Daoy (cell line): Measurements from ENCODE around the gene ATG16L2. TPM values are rescaled to one million over a fixed set of nuclear protein-coding genes. Genes with fewer than 3 reads are reported as not detected.
"Not testable (repeated sequence)": the region's sequence is repeated elsewhere in the genome, so short reads cannot be mapped to it uniquely, and the experiment has no call there.

ENCODE experiments used
- DNase-seq: peaks from one replicate; pipeline ENCODE4 v3.0.0-alpha.2; 2015; ENCODE audit warnings: low read depth
- total RNA-seq: library from RNA; depleted of rRNA; stranded (reverse); fragments of >200 nt; shearing (Covaris generic); gene quantifications from 2 replicates; pipeline ENCODE4 v1.2.3, GENCODE V29; 2014

Gene ATG16L2
- total RNA-seq, 1 experiment from 2014 or later = 2.3 TPM

DNA sequence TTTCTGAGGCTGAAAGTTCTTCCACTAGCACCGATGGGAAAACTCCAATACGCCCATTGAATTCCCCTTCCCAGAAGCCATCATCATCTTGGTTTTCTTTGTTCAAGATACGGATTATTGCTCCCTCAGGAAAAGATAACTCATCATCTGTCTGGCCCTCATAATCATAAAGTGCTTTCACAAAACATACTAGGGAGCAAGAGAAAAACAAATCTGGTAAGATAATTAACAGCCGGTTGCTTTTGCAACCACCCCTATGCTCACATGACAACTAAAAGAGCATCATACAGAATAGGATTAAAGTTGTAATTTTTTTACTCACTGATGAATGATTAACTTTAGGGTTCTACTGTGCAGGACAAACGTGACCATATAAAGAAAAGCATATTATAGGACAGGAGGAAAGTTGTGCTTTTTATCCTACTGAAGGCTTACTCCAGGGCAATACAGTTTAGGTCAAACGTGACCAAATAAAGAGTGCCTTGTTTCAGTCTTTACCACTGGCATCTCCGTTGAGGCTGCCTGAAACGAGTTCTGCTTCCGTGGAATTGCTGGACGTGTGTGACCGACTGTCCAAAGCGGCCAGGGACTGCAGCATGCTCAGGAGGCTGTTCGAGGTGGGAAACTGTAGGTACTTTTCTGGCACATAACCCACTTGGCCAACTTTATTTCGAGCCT lies 28.6 kb downstream of the ATG16L2 start:
- DNase-seq = no peak

DNA sequence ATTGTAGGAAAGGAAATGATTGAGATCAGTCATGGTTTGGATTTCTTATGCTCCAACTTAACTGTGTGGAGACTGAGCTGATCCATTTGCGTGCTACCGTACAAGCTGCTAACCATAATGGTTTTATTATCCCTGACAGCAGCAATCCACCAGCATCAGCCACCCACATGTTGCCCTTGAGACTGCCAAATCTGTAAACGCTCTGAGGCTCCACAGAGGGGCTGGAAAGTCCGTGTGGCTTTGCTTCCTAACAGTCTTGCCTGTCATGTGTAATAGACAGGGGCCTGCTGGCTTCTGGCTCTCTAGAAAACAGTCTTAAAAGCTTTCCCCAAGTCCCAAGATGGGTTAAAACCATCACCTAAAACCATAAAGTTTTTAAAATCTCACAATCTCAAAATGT lies 30.1 kb downstream of the ATG16L2 start:
- no peak for DNase-seq

DNA sequence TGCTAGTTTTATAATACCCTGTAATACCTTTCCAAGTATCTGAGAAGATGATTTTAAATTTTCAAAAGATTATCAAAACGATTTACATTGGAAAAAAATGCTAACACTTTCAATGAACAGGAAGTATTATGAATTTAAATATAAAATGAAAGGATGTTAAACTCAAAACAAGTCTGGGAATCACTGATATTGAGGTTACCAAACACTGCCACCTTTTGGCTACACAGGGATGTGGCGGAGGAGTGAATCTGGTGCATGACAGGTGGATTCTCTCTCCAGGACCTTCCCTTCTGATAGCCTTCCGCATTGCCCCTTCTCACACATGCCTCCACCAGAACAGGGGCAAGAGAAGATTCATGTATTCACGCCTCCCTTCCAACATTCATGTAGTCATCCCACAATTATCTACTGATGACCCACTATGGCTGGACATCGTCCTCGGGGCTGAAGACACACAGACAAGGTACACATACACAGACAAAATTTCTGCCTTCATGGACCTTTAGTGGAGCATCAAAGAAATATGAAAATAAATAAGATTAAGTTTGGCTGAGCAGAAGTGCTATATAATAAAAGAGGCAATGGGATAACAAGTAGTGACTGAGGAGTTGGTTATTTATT lies 34.7 kb downstream of the ATG16L2 start:
- DNase-seq = no peak

DNA sequence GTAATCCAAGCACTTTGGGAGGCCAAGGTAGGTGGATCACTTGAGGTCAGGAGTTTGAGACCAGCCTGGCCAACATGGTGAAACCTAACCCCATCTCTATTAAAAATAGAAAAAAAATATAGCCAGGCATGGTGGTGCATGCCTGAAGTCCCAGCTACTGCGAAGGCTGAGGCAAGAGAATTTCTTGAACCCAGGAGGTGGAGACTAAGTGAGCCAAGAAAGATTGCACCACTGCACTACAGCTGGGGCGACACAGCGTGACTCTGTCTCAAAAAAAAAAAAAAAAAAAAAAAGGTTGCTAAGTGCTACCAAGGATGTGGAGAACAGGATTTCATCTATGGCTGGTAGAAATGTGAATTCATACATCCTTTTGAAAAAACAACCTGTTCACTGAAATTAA lies 36.6 kb downstream of the ATG16L2 start:
- no peak for DNase-seq

DNA sequence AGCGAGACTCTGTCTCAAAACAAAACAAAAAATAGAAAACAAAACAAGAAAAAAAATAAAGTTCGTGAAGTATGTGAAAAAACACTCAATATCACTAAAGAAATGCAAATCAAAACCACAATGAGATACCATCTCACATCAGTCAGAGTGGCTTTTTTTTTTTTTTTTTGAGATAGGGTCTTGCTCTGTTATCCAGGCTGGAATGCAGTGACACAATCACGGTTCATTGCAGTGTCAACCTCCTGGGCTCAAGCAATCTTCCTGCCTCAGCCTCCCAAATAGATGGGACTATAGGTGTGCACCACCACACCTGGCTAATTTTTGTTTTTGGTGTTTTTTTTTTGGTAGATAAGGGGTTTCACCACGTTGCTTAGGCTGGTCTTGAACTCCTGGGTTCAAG lies 37.5 kb downstream of the ATG16L2 start:
- DNase-seq = no peak

DNA sequence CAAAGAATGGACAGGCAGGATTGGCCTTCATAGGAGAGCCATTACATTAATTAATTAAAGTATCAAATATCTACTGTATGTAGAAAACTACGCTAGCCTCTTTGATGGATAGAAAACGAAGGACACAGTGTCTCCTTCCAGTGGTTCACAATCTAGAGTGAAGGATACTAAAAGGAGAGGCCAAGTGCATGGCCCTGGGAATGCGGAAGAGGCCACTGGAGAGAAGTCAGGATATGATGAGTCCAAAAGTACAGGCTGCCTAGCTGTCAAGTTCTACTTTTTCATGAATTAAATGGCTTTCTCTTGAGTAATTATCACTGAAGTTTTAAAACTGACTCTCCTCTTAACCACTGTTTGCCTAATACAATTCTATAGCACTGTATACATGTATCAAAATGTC lies 41.9 kb downstream of the ATG16L2 start:
- DNase-seq = no peak

DNA sequence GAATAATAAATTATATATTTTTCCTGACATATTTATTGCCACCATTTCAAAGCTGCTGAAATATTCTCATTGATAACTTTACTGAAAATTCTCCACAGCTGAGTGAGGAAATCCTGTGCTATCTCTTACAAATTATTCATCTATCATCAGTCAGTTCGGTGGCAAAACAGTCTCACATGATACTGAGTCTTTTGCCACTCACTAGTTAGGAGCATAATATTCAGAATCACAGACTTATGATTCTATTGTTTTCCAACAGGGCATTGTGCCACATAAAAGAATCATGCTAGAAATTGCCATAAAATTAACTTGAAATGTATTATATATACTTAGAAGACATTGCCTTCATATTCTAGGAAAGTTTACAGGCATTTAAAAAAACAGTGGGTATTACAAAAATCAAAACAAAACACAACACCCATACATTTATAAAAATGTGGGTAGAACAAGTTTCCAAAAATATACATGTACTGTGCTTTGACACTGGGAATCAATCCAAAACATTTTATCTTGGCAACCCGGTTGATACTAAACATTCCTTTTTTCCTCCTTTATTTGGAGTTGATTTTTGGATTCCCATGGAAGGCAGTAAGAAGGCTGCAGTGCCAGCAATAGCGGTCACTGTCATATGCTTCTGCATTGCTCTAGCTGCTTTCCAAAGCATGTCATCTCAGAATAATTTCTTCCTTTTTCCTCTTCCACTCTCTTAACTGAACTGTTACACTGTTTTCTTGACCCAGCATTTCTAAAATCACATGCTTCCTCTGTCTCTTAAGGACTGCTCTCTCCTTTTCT lies 42.5 kb downstream of the ATG16L2 start:
- DNase-seq = no peak

DNA sequence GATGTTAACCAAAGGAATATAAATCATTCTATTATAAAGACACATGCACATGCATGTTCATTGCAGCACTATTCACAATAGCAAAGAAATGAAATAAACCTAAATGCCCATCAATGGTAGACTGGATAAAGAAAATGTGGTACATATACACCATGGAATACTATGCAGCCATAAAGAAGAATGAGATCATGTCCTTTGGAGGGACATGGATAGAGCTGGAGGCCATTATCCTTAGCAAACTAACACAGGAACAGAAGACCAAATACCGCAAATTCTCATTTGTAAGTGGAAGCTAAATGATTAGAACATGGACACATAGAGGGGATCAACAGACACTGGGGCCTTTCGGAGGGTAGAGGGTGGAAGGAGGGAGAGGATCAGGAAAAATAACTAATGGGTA lies 44.1 kb downstream of the ATG16L2 start:
- not testable (repeated sequence) for DNase-seq

DNA sequence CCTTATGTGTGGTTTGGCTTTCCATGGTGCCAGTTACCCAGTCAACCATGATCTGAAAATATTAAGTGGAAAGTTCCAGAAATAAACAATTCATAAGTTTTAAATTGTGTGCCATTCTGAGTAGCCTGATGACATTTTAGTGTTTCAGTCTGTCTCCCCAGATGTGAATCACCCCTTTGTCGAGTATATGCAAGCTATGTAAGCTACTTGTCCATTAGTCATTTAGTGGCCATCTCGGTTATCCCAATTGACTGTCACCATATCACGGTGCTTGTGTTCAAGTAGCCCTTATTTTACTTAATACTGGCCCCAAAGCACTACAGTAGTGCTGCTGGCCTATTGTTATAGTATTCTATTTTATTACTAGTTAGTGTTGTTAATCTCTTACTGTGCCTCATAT lies 44.9 kb downstream of the ATG16L2 start:
- DNase-seq = no peak

DNA sequence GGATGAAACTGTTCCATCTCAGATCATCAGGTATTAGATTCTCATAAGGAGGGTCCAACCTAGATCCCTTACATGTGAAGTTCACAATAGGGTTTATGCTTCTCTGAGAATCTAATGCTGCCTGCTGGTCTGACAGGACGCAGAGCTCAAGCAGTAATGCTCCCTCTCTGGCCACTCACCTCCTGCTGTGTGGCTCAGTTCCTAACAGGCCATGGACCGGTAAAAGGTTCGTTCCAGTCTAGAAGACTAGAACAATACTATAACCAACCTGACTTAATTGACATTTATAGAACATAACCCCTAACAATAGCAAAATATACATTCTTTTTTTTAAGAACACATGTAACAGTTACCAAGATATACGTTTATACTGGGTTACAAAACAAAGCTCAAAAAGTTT lies 45.8 kb downstream of the ATG16L2 start:
- no peak for DNase-seq

DNA sequence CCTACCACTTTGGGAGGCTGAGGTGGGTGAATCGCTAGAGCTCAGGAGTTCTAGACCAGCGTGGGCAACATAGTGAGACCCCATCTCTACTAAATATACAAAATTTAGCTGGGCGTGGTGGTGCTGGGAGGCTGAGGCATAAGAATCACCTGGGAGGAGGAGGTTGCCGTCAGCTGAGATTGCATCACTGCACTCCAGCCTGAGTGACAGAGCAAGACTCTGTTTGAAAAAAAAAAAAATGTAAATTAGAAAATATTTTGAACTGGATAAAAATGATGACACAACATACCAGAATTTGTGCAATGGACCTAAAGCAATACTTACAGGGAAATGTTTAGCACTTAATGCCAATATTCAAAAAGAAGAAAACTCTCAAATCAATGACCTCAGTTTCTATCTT lies 46.4 kb downstream of the ATG16L2 start:
- no peak for DNase-seq

DNA sequence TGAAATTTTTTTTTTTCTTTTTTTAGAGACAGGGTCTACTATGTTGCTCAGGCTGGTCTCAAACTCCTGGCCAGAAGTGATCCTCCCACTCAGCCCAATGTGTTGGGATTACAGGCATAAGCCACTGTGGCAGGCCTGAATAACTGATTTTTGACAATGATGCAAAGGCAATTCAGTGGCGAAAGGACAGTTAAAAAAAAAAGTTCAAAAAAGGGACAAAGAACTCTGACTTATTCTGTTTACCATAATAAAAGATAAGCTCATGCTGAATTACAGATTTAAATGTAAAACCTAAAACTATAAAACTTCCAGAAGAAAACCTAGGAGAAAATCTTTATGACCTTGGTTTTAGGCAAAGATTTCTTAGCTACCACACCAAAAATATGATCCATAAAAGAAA lies 48.9 kb downstream of the ATG16L2 start:
- no peak for DNase-seq

DNA sequence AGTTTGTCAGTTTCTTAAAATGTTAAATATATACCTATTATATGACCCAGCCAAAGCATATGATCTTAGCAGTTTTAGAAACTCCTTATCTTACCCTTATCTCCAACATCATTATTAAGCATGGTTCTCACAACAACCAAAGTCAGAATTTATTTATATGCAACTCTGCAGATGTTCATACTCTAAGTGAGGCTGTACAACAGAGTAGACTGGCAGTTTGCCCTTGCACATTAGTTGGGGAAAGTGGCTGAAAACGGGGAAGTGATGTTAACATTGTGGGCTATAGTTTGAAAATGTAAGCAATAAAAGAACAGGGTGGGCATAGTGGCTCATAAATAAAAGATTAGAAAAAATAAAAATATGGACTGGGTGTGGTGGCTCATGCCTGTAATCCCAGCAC lies 49.7 kb downstream of the ATG16L2 start:
- DNase-seq = no peak

DNA sequence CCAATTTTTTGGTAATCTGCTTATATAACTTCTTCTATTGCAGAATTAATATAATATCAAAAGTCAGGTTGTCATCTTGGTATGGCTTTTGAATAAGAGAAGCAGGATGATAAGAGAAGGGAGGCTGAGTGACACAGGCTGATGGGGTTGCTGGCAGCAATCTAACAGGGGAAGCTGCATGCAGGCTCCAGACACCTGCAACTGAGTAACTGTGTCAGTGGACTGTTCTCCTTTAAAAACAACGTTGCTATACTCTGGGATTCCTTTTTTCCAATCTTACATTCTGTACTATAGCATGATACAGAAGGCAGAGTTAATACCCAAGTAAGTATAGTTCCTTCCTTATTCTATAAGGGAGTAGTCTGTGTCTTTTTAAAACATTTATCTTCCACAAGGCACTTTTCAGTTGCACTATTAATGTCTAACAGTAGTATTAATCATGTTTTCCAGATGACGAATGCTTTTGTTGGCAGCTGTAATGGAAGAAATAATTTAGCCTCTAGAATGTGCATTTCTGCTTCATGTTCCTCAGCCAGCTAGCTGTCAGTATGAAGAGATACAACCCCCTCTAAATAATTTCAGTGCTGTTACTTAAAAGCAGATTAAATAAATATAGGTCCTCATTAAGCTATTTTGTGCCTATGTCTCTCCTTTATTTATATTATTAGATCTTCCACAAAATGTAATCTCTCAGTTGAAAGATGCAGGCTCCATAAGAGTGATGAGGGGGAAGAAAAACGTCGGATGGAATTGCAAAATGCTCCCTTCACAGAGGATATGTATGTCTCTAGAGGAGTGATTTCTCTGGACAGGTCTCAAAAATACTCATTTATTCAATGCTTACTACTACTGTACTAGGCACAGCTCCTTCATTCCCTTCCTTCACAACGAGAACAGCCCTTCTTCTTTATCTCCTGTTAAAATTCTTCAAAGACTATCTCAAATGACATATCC lies 50.8 kb downstream of the ATG16L2 start:
- no peak for DNase-seq

DNA sequence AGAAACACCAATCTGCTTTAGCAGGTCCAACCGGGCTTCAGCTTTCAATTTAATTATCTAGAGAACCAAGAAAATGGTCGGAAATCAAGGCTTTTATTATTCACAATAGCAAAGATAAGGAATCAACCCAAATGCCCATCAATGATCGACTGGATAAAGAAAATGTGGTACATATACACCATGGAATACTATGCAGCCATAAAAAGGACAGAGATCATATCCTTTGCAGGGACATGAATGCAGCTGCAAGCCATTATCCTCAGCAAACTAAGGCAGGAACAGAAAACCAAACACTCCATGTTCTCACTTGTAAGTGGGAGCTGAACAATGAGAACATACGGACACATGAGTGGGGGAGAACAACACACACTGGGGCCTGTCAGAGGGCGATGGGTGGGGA lies 53.8 kb downstream of the ATG16L2 start:
- DNase-seq = no peak

DNA sequence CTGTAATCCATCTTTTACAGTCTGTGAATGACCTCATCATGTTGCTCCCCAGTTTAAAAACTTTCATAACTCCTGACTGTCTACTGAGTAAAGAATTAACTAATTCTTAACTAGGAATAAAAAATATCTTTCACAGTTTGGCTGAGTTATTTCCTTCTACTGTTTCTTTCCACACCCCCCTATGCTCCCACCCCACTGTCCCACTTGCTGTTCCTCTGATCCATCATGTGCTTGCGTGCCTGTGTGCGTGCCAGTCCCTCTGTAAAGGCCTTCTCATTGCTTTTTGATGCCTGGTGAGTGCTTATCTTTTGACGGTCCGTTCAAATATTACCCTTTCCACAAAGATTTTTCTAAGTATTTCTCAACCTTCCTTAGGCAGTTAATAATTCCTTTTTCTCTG lies 55.6 kb downstream of the ATG16L2 start:
- no peak for DNase-seq

DNA sequence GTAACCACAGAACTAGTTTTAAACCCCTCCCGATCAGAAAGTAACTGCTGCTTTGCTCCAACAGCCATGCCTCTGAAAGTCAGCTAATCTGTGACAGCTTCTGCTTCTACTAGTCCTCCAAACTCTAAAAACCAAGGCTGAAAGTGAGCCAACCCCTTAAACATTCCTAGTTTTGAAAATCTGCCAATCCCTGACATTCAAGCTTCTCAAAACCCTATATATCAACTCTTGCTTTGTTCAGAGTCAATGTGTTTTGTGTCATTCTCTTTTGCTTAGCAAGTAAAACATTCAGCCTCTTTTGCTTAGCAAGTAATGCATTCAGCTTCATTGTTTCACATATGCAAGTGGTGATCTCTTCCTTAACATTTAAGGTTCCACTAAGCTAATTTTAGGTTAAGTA lies 56.9 kb downstream of the ATG16L2 start:
- no peak for DNase-seq

DNA sequence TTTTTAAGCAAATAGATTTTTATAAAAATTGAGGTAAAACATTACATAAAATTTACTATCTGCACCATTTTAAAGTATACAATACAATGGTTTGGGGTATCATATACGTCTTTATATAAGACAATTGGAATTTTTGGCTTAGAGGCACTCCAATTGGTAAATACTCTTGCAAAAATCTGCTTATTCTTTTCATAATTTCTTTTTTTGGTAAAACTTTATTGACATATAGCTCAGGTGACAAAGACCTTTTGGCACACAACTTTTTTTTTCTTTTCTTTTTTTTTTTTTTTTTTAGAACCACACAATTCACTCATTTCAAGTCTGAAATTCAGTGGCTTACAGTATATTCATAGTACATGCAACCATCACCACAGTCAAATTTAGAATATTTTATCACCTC lies 57.8 kb downstream of the ATG16L2 start:
- no peak for DNase-seq

DNA sequence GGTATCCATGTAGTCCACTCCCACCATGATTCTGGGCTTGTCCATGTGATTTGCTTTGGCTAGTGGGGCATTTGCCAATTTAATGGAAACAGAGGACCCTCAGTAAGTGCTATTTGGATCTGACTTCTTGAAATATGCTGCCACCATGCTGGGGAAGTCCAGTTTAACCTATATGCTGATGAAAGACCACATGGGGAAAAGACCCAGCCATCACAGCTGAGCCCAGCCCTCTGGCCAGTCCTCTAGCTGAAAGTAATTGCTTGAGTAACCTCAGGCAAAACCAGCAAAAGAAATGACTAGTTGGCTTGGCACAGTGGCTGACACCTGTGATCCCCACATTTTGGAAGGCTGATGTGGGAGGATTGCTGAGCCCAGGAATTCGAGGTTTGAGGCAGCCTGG lies 61.5 kb downstream of the ATG16L2 start:
- DNase-seq = no peak

DNA sequence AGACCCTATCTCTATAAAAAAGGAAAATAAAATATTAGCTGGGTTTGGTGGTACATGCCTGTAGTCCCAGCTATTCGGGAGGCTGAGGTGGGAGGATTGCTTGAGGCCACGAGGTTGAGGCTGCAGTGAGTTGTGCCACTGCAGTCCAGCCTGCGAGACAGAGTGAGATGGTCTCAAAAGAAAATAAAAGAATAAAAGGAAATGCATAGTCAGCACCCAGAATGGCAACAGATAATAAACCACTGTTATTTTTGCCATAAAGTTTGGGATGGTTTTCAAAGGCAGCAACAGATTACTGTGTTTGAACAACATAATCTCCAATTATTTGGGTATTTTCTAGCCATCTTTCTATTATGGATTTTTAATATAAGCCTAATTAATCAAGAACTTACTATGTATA lies 61.9 kb downstream of the ATG16L2 start:
- no peak for DNase-seq
